Neural cell (in vitro differentiated cells): ENCODE results near the gene NAE1.

Experiments
- CTCF ChIP-seq: fragments of 450-650 bp; IDR thresholded peaks from 2 replicates; pipeline ENCODE4 v1.5.1; 2014; ENCODE audit warnings: antibody characterized with exemption, mild to moderate bottlenecking, moderate library complexity; ENCODE audit not compliant: poor library complexity, severe bottlenecking
- REST ChIP-seq: IDR thresholded peaks from 2 replicates; pipeline ENCODE4 v1.6.1; 2012; ENCODE audit warnings: borderline replicate concordance

GRCh38 chr16:66848172-66848571, 17.4 kb upstream of the NAE1 start:
- TF ChIP-seq CTCF (no peak), REST (no peak)
